Measurements from ENCODE around the gene GPR132.
A peak's percentile ranks its signal among the peaks of the same experiment; 100 is the strongest.

GPR132 gene

DNA sequence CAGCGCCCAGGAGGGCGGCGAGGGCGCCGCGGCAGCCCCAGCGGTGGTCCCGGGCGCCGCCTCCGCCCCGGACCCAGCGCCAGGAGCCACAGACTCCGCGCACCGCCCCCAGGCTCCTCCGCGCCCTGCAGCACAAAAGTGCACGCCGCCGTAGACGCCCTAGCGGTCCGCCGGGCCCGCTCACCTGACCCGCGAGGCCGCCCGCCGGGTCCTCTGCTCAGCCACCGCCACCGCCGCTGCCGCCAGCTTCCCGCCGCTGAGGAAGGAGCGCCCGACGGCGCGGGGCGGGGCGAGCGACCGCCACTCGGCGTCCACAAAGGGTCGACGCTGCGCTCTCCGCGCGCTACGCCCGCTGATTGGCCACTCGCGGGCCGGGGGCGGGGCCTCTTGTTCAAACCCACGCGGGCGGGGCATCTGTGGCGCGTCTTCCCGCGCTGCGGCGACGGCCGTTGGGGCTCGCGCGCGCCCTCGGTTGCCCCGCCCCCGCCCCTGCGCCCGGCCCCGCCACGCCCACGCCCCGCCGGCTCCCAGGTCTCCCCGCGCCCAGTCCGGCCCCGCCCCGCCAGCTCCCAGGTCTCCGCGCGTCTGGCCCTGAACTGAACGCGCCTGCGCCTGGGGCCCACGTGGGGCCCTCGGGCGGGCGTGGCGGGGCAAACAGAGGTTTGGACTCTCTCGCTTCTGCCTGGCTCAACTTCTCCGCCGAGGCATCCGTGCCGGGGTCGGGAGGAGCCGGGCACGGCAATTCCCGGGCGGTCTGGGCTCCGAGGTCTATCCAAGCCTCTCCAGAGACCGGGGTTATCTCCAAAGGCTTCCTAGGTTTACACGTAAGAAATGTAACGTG is 44.2 kb downstream of the GPR132 start, which contains the start of gene CDCA4:
Gene CDCA4, minus strand, starts transcription at position 269 of the 841 bp plus-strand sequence. CDS start 9,154 bp downstream, outside the sequence.
- peak; percentile 100 for DNase-seq (ENCODE audit: low spot score)

DNA sequence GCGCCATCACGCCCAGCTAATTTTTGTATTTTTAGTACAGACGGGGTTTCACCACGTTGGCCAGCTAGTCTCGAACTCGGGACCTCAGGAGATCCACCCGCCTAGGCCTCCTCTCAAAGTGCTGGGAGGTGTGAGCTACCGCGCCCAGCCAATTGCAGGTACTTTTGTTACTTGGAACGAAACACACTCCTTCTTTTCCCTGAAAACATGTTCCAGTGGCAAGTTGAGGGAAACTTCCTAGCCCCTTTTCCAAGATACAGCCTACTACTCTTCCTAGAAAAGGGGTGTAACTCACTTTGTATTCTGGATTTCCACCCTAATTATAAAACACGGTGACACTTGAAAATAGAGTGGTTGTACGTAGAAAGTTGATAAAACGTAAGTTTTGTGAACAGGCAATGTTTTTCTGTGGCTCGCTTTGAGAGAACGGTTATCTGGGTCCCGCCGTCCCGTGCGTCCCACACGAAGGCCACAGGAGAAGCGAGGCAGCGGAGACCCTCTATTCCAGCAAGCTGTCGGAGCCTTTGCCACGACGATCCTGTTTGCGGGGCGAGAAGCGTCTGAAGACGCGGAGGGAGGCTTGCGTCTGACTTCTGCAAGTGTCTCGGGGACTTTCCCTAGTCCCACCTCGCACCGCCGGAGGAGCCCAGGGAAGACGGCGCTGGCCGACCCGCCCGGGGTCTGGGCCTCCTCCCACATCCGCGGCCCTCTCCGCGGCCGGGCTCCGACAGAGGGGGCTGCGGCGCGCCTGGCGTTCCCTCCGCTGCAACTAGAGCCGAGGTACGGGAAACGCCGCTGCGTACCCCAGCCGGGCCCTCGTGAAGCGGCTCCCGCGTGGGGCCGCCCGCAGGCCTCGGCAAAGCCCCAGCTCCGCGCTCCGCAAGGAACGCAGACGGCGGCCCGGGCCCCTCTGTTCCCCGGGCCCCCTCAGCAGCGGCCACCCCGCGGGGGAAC is 45.1 kb downstream of the GPR132 start:
- peak; percentile 20 for DNase-seq (ENCODE audit: low spot score)

DNA sequence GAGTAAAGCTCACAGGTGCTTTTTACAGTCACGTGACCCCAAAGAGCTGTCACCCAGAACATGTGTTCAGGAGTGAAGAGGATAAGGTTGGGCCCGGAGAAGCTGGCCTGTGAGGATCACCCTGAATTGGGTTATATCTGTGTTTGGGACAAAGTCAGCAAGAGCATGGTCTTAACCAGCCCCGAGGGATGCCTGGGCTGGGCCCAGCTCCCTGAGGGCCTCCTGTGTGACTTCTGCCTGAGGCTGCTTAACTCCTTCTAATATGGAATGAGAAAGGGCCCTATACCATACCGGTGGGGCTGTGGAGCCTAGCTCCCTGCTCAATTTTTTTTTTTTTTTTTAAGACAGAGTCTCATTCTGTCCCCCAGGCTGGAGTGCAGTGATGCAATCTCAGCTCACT is 46.8 kb downstream of the GPR132 start:
- DNase-seq (ENCODE audit: low spot score): no peak

DNA sequence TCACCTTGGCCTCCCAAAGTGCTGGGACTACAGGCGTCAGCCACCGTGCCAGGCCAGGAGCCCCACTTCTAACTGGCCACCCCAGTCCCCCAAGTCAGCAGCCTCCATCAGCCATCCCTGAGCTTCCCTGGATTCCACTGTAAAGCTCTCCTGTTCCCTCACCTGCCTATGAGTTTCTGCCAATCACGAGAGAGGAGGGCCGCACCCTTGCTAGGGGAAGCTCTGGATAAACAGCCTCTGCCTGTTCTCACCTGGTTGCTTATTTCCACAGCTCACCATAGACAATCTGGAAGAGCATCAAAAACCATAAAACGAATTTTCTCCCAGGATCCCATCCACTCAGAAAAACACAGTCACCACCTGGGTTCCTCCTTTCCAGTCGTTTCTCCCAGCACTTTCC is 49.3 kb downstream of the GPR132 start:
- no peak for DNase-seq (ENCODE audit: low spot score)

DNA sequence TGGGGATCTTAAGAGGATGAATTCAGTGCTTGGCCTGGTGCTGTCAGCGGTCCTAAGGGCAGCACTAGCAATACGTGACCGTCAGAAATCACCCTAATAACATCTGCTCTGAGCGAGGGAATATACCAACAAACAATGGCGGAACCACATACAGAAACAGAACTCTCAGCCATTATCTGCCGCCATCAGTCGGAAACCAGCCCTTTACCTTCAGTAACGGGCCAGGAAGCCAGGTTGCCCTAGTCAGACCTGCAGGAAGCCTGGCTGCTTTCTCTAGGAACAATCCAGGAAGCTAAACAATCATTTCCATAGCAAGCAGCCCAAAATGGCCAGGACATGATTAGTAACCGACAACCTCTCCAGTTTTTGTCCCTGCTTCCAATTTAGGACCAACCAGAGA is 50.0 kb downstream of the GPR132 start:
- DNase-seq (ENCODE audit: low spot score): no peak

DNA sequence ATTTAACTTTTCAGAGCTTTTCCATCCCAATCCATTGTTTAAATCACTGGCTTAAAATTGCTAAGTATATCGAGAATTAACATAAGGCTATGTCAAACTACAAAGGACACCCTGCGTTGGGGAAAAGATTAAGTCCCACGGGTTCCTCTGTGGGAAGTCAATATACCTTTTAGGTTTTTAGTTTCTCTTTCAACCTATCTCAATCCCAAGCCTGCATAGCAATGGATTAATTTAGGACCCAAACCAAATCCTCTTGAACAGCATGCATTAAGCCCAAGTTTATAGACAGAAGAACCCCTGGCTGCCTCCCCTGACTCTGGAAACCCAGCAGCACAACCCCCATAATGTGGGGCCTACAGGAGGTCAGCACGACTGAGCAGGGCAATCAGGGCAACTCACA is 50.6 kb downstream of the GPR132 start:
- DNase-seq (ENCODE audit: low spot score): no peak

DNA sequence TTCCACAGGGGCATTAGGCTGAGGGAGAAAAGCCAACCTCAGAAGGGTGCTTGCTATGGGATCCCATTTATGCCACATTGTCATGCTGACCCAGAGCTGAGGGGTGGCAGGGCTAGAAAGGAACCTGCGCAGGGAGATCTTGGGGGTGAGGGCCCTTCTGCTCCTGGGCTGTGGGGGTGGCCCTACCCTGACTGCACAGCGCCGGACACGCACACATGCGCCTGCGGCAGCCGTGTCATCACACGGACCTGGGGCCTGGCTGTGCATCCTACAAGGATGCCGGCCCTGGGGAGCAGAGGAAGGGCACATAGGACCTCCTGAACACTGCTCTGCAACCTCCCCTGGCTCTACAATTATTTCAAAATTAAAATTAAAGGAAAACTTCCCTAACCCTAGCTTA is 51.2 kb downstream of the GPR132 start:
- DNase-seq (ENCODE audit: low spot score): no peak

DNA sequence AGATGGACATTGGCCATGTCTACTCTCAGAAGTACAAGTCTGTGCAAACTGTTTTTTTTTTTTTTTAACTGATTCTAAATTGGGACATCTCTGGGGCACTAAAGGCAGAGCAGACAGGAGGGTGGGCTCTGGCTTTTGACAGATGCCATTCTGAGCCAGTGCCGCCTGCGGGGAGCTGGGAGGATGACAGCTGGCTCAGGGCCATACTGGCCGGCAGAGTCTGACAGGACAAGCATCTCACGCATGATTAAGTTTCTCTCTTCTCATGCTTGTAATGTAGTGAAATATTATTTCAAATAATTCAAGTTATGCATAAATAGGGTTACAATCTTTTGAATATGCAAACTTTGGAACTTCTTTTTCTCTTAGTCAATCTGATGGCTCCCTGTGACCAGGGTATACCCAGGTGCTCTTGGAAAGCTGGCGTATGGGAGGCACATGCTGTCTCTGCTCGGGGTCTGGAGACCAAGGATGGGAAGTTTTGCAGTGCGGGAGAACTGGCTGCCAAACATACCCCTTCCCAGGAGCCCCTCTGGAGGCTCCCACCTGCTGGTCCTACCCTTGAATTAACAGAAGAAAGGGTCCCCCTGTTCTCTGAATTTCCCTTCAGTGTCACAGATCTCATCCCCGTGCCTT is 52.0 kb downstream of the GPR132 start:
- DNase-seq (ENCODE audit: low spot score): peak; percentile 31

DNA sequence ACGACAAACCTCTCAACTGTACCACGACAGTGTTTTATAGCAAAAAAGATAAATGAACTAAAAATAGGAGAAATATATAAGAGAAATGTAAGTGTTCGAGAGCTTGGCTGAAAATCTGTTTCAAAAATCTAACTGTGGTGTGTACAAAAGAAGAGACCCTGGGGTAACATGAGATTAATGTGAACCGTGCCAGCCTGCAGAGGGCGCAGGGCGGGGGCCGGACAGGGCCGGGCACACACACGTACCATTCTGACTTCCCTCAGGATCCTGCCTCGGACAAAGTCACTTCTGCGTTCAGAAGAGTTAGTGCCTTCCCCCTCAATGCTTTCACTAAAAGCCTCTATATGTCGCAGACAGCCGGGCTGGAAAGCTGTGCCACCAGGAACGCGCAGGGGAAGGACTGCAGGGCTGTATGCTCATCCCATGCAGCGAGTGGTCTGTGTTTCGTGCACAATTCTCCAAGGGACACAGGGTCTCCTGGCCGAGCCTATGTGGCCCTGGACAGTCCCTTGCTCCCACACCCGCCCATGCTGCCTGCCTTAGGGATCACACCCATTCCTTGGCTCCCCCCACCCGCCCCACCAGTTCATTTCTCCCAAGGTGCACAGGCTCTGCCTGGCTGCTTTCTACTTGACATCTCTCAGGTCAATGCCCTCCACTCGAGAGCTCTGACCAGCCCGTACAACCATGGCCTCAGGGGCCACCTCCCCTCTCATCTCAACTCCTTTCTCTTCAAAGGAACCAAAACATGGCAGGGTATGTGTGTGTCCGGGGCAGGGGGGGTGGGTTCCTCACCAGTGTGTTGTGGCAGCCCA is 52.9 kb downstream of the GPR132 start:
- DNase-seq (ENCODE audit: low spot score): no peak

DNA sequence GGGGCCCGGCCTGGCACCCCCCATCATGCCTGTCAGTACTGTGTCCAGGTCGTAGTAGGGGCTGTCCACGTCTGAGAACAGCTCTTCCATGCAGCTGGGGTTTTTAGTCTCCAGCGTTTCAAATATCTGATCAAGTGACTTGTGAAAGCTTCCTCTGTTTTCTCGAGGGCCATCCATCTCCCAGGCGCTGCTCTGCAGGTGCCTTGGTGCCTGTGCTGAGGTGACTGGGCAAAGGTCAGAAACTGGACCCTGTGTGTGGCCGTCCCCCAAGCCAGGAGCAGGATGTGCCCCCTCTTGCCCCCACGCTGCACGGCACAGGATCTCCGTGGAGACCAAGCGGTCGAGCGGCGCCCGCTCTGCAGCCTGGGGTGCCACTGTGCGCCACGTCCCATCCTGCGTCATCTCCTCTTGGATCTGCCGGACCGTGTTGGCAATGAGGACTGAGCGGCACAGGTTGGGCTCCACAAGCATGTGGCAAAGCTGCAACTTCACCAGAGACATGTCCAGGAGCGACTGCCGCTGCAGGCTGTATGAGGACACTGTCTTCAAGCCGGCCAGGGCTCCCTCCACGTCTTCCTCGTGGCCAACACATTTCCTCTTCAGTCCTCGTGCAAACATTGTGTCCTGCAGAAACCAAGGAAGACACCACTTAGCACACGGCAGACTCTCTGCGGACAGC is 53.8 kb downstream of the GPR132 start:
- DNase-seq (ENCODE audit: low spot score): no peak

DNA sequence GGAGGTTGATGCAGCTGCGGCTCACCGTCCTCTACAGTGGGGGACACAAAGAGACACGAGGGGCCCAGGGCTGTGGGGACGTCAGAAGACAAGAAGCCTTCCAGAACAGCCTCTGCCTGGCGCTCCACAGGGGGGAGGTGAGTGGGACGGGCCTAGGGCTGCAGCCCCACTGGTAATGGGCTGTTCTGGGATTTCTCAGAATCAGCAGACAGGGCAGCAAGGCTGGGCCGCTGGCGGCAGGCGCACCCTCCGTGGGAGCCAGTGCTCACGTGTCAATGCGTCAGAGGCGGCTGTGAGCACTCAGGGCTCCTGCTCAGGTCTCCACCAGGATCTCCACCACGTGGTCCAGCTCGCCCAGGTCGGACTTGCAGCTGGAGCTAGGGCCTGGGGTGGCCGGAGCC is 54.3 kb downstream of the GPR132 start:
- DNase-seq (ENCODE audit: low spot score): no peak

DNA sequence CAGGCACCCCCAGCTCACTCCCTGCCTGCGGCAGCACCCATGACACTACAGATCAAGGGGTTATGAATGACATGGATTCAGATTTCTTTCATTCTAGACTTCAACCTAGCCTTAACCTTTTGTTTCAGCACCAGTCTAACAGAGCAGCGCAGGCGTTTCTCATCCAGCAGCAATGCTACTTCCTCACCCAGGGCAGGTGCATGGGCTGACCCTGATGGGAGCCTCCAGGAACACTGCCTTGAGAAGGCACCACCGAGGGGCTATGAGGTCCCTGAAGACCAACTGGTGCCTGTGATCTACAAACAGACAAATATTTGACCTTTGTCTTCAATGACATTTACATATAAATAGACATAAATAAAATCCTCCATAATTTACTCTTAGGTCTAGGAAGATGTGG is 55.1 kb downstream of the GPR132 start:
- no peak for DNase-seq (ENCODE audit: low spot score)

DNA sequence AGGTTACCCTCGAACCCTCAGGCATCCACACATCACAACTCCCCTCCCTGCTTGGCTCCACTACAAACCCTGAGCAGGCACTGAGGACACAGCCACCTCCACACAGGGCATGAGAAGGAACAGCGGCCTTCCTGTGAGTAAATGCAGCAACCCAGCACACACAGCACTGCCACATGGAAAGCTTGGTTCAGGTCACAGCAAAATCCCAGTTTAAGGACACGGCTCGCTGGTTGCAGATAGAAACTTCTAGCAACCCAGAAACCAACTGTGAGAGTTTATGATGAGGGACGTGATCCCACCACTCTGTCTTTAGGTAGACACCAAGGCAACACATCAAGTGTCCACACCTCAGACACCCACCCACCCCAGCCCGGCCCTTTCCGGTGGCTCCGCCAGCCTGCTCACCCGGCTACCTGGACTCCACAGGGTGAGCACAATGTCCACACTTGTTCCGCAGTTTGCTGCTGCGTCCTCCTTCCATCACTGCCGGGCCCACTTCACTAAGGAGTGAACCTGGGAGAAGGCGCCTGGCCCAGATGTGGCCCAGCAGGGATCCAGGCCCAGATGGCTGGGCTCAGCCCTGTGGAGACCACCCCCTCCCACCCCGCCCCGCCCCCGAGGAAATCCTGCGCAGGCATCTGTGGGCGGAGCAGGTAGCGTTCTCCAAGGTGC is 57.5 kb downstream of the GPR132 start:
- no peak for DNase-seq (ENCODE audit: low spot score)

DNA sequence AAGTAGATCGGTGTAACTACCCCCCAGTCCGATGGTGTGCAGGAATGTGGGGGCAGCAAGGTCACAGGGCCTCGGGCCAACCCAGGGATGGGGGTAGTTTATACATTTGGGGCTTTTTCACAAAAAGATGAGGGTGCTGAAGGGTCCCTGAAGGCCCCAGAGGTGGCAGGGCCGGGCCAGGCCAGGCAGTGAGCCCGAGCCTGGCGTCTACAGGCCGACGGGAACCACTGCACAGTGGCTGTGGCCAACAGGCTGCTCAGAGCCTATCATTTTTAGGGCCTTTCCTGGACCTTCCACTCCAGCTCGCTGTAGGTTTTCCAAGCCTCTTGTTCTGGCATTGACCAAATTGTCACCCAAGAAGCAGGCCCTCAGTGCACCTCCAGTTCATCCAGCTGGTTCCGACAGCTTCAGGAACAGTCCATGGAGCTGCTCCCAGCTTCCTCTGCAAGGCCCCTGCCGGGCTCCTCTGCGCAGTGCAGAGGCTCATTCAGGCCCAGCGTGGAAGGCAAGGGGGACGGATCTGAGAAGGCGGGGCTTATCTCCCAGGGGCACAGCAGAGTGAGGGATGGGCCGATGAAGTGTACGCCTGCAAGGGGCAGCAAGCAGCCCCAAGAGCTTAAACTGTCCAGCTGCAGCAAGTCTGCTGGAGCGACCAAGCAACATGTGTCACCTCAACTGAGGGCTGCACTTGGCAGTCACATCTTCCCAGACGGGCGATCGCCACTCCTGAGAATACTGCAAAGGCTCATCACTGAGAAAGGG is 58.2 kb downstream of the GPR132 start:
- no peak for DNase-seq (ENCODE audit: low spot score)

DNA sequence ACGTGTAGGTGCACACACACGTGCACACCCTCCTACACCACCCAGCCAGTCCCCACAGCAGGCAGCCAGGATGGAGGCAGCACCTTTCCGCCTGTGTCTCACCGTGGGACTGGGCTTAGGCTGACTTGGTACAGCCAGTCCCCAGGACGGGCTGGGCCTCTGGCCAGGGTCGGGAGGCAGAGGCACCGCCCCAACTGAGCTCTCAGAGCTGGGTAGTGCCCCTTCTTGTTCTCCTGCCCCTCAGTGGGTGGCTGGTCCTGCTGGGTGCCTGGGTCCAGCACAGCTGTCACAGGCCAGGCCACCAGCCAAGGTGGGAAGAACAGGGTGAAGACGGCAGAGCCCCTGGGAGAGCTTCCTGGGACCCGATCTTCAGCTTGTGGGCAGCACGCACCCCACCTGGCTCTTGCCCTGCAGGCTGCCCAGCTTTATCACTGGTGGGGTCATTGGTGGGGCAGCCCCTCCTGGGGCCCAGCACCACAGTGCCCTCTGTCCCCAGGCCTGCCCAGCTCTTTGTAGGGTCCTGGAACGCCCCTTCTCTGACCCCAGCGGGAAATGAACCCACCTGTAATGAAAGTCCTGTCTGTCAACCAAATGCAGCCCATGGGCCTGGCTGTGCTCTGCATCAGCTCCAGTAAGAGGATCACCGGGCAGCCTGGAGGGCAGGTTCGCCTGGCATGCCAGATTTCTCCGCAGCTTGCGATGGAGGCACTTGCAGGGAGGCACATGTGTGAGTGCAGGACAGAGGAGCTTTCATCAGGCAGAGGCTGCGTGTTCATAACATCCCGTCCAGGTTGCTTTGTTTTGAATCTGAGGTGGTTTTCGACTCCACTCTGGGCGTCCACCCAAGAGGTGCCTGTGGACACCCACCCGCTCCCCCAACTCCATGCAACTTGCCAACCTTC is 59.0 kb downstream of the GPR132 start:
- no peak for DNase-seq (ENCODE audit: low spot score)

DNA sequence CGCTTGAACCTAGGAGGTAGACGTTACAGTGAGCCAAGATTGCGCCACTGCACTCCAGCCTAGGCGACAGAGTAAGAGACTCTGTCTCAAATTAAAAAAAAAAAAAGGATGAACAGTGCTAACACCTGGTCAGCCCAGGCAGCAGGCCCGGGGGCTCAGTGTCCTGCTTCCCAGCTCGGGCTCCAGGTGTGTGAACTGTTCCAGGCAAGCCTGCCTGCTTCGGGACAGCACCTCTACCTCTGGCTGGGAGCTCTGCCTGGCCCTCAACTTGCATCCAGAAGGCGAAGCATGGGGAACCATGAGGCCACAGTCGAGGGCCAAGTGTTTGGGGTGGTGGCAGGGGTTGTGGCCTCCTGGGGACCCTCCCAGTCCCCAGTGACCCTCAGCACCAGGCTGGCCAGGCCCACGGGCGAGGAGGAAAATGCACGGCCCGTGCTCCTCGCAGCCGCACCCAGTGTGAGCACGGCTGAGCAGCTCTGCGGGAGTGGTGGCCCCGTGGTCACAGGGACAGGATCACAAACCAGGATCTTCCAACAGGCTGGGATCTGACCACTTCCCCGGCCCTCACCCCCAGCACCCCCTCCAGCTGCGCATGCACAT is 59.8 kb downstream of the GPR132 start:
- no peak for DNase-seq (ENCODE audit: low spot score)
